Hepatocyte (in vitro differentiated cells): ENCODE data around the gene CSMD2. TPM values are rescaled to one million over a fixed set of nuclear protein-coding genes. Genes with fewer than 3 reads are reported as not detected.

Source experiments
- DNase-seq: peaks from one replicate; pipeline ENCODE4 v3.0.0-alpha.2; 2016; ENCODE audit warnings: low spot score
- H2AFZ ChIP-seq: fragments of 200-600 bp; sonication (generic); 2 replicates; pipeline ENCODE4 v1.6.0; 2016; ENCODE audit warnings: antibody characterized with exemption, mild to moderate bottlenecking
- H3K27ac ChIP-seq: fragments of 200-600 bp; sonication (generic); 2 replicates; pipeline ENCODE4 v1.5.1; 2016; ENCODE audit warnings: mild to moderate bottlenecking
- H3K27me3 ChIP-seq: fragments of 200-600 bp; sonication (generic); 2 replicates; pipeline ENCODE4 v1.6.1; 2016
- H3K36me3 ChIP-seq: fragments of 200-600 bp; sonication (generic); replicated peaks from 2 replicates; pipeline ENCODE4 v1.5.1; 2016; ENCODE audit warnings: low read depth; ENCODE audit not compliant: insufficient read depth
- H3K4me1 ChIP-seq: fragments of 200-600 bp; sonication (generic); 2 replicates; pipeline ENCODE4 v1.5.1; 2016; ENCODE audit warnings: mild to moderate bottlenecking, moderate library complexity; ENCODE audit not compliant: insufficient read depth
- H3K4me2 ChIP-seq: fragments of 200-600 bp; sonication (generic); 2 replicates; pipeline ENCODE4 v1.6.0; 2016
- H3K4me3 ChIP-seq: fragments of 200-600 bp; sonication (generic); 2 replicates; pipeline ENCODE4 v1.5.1; 2016; ENCODE audit warnings: mild to moderate bottlenecking
- H3K79me2 ChIP-seq: fragments of 200-600 bp; sonication (generic); 2 replicates; pipeline ENCODE4 v1.6.0; 2017; ENCODE audit warnings: mild to moderate bottlenecking
- H3K9me2 ChIP-seq: fragments of 200-600 bp; sonication (generic); replicated peaks from 2 replicates; pipeline ENCODE4 v1.6.0; 2017; ENCODE audit warnings: mild to moderate bottlenecking; ENCODE audit not compliant: insufficient read depth
- H3K9me3 ChIP-seq: fragments of 200-600 bp; sonication (generic); 2 replicates; pipeline ENCODE4 v1.5.1; 2016; ENCODE audit warnings: low read depth, mild to moderate bottlenecking
- H4K20me1 ChIP-seq: fragments of 200-600 bp; sonication (generic); 2 replicates; pipeline ENCODE4 v1.6.0; 2016; ENCODE audit warnings: mild to moderate bottlenecking; ENCODE audit not compliant: insufficient read depth, poor library complexity, severe bottlenecking
- CTCF ChIP-seq: fragments of 200-600 bp; sonication (generic); IDR thresholded peaks from 2 replicates; pipeline ENCODE4 v1.5.1; 2016; ENCODE audit warnings: antibody characterized with exemption, mild to moderate bottlenecking; ENCODE audit not compliant: poor library complexity
- EZH2 ChIP-seq: fragments of 200-600 bp; sonication (generic); IDR thresholded peaks from 2 replicates; pipeline ENCODE4 v1.6.1; 2016; ENCODE audit warnings: antibody characterized with exemption, mild to moderate bottlenecking, borderline replicate concordance
- EZH2phosphoT487 ChIP-seq: fragments of 200-600 bp; sonication (generic); IDR thresholded peaks from one replicate; pipeline ENCODE4 v1.6.1; 2018; ENCODE audit warnings: antibody characterized with exemption, mild to moderate bottlenecking, low read depth, moderate library complexity; ENCODE audit not compliant: unreplicated experiment, severe bottlenecking
- WGBS: methylation state at CpG from one replicate; pipeline ENCODE4 v1.1.6; 2016; ENCODE audit warnings: low lambda C conversion rate; ENCODE audit errors: missing lambda C conversion rate; 5-methylcytosine and 5-hydroxymethylcytosine counted together
- polyA plus RNA-seq: library from polyadenylated mRNA; unstranded; fragments of >200 nt; fragmentation: Nextera tagmentation; extraction: Ambion mirVana; gene quantifications from 2 replicates; pipeline ENCODE4 v1.2.1, GENCODE V29; 2016
- total RNA-seq: library from RNA; depleted of rRNA; stranded (reverse); fragments of >200 nt; gene quantifications from 2 replicates; pipeline ENCODE4 v1.2.3, GENCODE V29; 2014

Gene CSMD2
- total and polyA plus RNA-seq, 2 experiments from 2014 or later = 0.10 to 0.37 TPM

GRCh38 chr1:33993301-33993700 is 171.7 kb downstream of the CSMD2 start:
- no peaks in the 10 kb centered on the region for H3K27me3 ChIP-seq
- DNase-seq = no peak
- no peaks in the 10 kb centered on the region for H3K4me1 ChIP-seq
- no peak overlapping the region for H2AFZ ChIP-seq
- no peaks in the 10 kb centered on the region for H4K20me1 ChIP-seq
- H3K4me3 ChIP-seq = no peak overlapping the region
- H3K9me3 ChIP-seq = no peaks in the 10 kb centered on the region
- H3K9me2 ChIP-seq = no peaks in the 10 kb centered on the region
- no peaks in the 10 kb centered on the region for H3K36me3 ChIP-seq
- H3K79me2 ChIP-seq = no peaks in the 10 kb centered on the region
- TF ChIP-seq EZH2phosphoT487 = no peak
- TF ChIP-seq CTCF = no peak
- TF ChIP-seq EZH2 = no peak
- no peak overlapping the region for H3K4me2 ChIP-seq
- WGBS = 82% methylated on average over 4 of the region's 4 CpGs
- no peak overlapping the region for H3K27ac ChIP-seq

- Histone ChIP-seq H3K27ac (no peak overlapping the region), H3K4me2 (no peak overlapping the region), H3K9me3 (no peaks in the 10 kb centered on the region), H3K27me3 (no peaks in the 10 kb centered on the region), H4K20me1 (no peaks in the 10 kb centered on the region), H3K4me1 (peaks cover 14% of the 10 kb centered on the region), H3K4me3 (no peak overlapping the region), H3K9me2 (no peaks in the 10 kb centered on the region), H3K79me2 (no peaks in the 10 kb centered on the region), H2AFZ (no peak overlapping the region), H3K36me3 (no peaks in the 10 kb centered on the region)
- TF ChIP-seq EZH2phosphoT487 = no peak
- no peak for TF ChIP-seq EZH2
- TF ChIP-seq CTCF = no peak
- 81% methylated on average over 3 of the region's 3 CpGs for WGBS
- DNase-seq = no peak
Measured at GRCh38 chr1:33990281-33990680, 174.7 kb downstream of the CSMD2 start.

GRCh38 chr1:33988161-33988560 is 176.9 kb downstream of the CSMD2 start:
- H3K27ac ChIP-seq = no peak overlapping the region
- peaks cover 15% of the 10 kb centered on the region for H3K4me1 ChIP-seq
- no peaks in the 10 kb centered on the region for H4K20me1 ChIP-seq
- H3K27me3 ChIP-seq = no peaks in the 10 kb centered on the region
- WGBS = 76% methylated on average over 3 of the region's 3 CpGs
- no peak overlapping the region for H3K4me3 ChIP-seq
- no peaks in the 10 kb centered on the region for H3K79me2 ChIP-seq
- no peak overlapping the region for H3K4me2 ChIP-seq
- H3K9me2 ChIP-seq = no peaks in the 10 kb centered on the region
- no peak for DNase-seq
- no peak overlapping the region for H2AFZ ChIP-seq
- no peaks in the 10 kb centered on the region for H3K9me3 ChIP-seq
- H3K36me3 ChIP-seq = no peaks in the 10 kb centered on the region
- TF ChIP-seq EZH2 = no peak
- TF ChIP-seq CTCF = no peak
- TF ChIP-seq EZH2phosphoT487 = no peak
